Endothelial cell (in vitro differentiated cells): Measurements from ENCODE around the gene C5orf46. TPM values are rescaled to one million over a fixed set of nuclear protein-coding genes. Genes with fewer than 3 reads are reported as not detected.

Experiments used
- DNase-seq: peaks from one replicate; pipeline ENCODE4 v3.0.0; 2021; ENCODE audit warnings: low spot score
- H3K27ac Mint-ChIP-seq: one replicate; pipeline ENCODE4 v1.8.0; 2021; ENCODE audit warnings: mixed read lengths, inconsistent platforms; ENCODE audit not compliant: unreplicated experiment
- H3K27me3 Mint-ChIP-seq: one replicate; pipeline ENCODE4 v1.8.0; 2021; ENCODE audit warnings: mild to moderate bottlenecking, moderate library complexity, mixed read lengths, inconsistent platforms; ENCODE audit not compliant: unreplicated experiment
- H3K36me3 Mint-ChIP-seq: one replicate; pipeline ENCODE4 v1.8.0; 2021; ENCODE audit warnings: mild to moderate bottlenecking, low read depth, mixed read lengths, inconsistent platforms; ENCODE audit not compliant: unreplicated experiment
- H3K4me1 Mint-ChIP-seq: one replicate; pipeline ENCODE4 v1.8.0; 2021; ENCODE audit warnings: mild to moderate bottlenecking, mixed read lengths, inconsistent platforms; ENCODE audit not compliant: unreplicated experiment
- H3K4me3 Mint-ChIP-seq: one replicate; pipeline ENCODE4 v1.8.0; 2021; ENCODE audit warnings: mild to moderate bottlenecking, mixed read lengths, inconsistent platforms; ENCODE audit not compliant: unreplicated experiment
- H3K9me3 Mint-ChIP-seq: one replicate; pipeline ENCODE4 v1.8.0; 2021; ENCODE audit warnings: mixed read lengths, inconsistent platforms; ENCODE audit not compliant: unreplicated experiment
- total RNA-seq: library from RNA; stranded (reverse); fragmentation: NEBNext Ultra II Directional; extraction: Animal tissue kit (Norgen Biotek cat#: 25700); gene quantifications from one replicate; pipeline ENCODE4 v1.2.1, GENCODE V29; 2021; ENCODE audit not compliant: unreplicated experiment
- TF ChIP-seq, protein P1 (sequence below): fragments of 200-600 bp; sonication (generic); IDR thresholded peaks from one replicate; pipeline ENCODE4 v1.5.0; 2021; ENCODE audit warnings: antibody characterized with exemption; ENCODE audit not compliant: unreplicated experiment

Gene C5orf46
- total RNA-seq, 1 donor from 2014 or later = not detected

DNA sequence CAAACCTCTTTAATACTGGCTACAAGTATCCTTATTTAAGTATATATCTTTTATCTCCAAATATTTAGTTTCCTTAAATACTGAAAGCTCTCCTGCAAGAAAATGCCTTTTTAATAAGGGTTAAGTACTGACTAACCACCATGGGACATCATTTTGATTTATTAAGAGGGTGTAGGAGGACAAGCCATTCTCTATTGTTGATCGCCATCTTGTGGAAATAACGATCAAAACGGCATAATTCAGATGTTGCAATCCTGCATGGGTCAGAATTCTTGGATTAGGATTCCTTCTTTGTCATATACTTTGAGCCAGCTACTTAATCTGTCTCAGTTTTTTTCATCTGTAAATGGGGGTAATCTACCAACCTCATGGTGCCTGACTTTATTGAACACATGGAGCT lies 28.7 kb upstream of the C5orf46 start:
- no peaks in the 10 kb centered on the region for H3K27me3 Mint-ChIP-seq
- no peaks in the 10 kb centered on the region for H3K4me1 Mint-ChIP-seq
- no peaks in the 10 kb centered on the region for H3K9me3 Mint-ChIP-seq
- H3K27ac Mint-ChIP-seq = no peak overlapping the region
- DNase-seq = peak; percentile 18
- TF ChIP-seq, protein P1, sequence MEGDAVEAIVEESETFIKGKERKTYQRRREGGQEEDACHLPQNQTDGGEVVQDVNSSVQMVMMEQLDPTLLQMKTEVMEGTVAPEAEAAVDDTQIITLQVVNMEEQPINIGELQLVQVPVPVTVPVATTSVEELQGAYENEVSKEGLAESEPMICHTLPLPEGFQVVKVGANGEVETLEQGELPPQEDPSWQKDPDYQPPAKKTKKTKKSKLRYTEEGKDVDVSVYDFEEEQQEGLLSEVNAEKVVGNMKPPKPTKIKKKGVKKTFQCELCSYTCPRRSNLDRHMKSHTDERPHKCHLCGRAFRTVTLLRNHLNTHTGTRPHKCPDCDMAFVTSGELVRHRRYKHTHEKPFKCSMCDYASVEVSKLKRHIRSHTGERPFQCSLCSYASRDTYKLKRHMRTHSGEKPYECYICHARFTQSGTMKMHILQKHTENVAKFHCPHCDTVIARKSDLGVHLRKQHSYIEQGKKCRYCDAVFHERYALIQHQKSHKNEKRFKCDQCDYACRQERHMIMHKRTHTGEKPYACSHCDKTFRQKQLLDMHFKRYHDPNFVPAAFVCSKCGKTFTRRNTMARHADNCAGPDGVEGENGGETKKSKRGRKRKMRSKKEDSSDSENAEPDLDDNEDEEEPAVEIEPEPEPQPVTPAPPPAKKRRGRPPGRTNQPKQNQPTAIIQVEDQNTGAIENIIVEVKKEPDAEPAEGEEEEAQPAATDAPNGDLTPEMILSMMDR = peak; percentile 17
- no peaks in the 10 kb centered on the region for H3K36me3 Mint-ChIP-seq
- no peak overlapping the region for H3K4me3 Mint-ChIP-seq

DNA sequence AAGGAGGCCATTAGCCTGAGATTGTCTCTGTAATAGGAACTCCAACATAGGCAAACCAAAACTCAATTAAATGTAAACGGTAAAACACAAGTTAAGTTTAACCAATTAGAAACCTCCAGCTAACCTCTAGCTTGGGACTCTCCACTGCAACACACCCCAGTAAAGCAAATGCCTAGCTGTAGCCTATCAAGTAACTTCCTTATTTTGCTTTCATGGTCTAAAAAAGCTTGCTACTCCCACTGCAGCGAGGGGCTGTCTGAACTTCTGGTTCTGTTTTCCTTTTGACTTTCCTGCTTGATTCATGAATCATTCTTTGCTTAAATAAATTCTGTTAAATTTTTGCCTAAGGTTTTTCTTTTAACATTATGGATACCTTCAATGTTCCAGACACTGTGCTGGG lies 24.4 kb upstream of the C5orf46 start:
- TF ChIP-seq, protein P1 = no peak
- Mint-ChIP-seq H3K27ac (no peak overlapping the region), H3K4me3 (no peak overlapping the region), H3K9me3 (no peaks in the 10 kb centered on the region), H3K27me3 (no peaks in the 10 kb centered on the region), H3K4me1 (peaks cover 6% of the 10 kb centered on the region), H3K36me3 (no peaks in the 10 kb centered on the region)
- DNase-seq = no peak

DNA sequence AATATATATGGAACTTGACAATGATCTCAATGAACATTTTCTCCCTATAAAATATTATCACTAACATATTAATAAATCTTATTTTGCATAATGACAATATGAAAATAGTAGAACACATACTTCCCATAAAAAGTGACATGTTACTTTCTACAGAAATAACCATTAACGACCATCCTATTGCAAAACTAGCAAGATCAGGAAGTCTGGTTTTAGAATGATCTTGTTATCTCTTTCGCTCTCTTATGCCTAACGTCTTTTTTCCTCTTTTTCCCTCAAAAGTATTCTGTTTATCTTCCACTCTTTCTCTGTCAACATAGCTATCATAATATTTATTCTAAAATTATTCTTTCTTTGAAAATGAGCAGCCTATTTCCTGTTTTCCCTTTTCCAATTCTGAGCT lies 21.6 kb upstream of the C5orf46 start:
- Mint-ChIP-seq H3K4me1 (peaks cover 6% of the 10 kb centered on the region), H3K9me3 (no peaks in the 10 kb centered on the region), H3K27ac (no peak overlapping the region), H3K4me3 (no peak overlapping the region), H3K36me3 (no peaks in the 10 kb centered on the region), H3K27me3 (no peaks in the 10 kb centered on the region)
- no peak for DNase-seq
- TF ChIP-seq, protein P1 = no peak

DNA sequence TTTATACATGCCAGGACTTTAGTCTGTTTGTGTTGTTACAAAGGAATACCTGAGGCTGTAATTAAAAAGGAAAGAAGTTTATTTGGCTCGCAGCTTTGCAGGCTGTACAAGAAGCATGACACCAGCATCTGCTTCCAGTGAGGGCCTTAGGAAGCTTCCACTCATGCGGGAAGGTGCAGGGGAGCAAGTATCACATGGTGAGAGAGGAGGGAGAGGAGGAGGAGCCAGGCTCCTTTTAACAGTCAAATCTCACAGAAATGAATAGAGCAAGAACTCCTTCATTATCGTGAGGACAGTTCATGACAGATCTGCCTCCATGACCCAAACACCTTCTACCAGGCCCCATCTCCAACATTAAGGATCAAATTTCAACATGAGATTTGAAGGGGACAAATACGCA lies 18.7 kb upstream of the C5orf46 start:
- Mint-ChIP-seq H3K27me3 (no peaks in the 10 kb centered on the region), H3K4me3 (no peak overlapping the region), H3K36me3 (no peaks in the 10 kb centered on the region), H3K27ac (no peak overlapping the region), H3K9me3 (no peaks in the 10 kb centered on the region), H3K4me1 (peaks cover 6% of the 10 kb centered on the region)
- TF ChIP-seq, protein P1 = no peak
- DNase-seq = no peak

DNA sequence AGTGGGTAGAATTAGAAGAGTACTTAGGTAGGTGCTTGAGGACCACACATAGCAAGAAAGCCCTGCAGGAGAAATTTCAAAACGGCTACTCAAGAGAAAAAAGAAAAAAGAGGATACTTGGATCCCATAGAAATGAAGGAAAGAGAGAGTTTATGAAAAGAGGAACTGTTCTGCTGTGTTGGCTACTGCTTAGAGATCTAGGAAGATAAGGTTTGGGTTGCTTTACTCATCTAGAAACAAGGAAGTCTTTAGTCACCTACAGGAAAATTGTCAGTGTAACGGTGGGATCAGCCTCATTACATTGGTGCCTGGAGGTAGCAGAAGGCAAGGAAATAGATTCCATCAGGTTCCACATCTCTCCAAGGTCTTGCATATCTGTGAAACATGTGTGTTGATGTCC lies 14.8 kb upstream of the C5orf46 start:
- Mint-ChIP-seq H3K4me1 (no peaks in the 10 kb centered on the region), H3K27me3 (no peaks in the 10 kb centered on the region), H3K9me3 (no peaks in the 10 kb centered on the region), H3K4me3 (no peak overlapping the region), H3K27ac (no peak overlapping the region), H3K36me3 (no peaks in the 10 kb centered on the region)
- DNase-seq = no peak
- TF ChIP-seq, protein P1 = no peak
